Right lobe of liver (tissue), 6 donors: ENCODE data around the gene SARS1. TPM values are rescaled to one million over a fixed set of nuclear protein-coding genes. Genes with fewer than 3 reads are reported as not detected.

Experiments
- ATAC-seq, 4 donors: fragments of 200-7000 bp; cut with Tn5 transposase; one replicate each; pipeline ENCODE4 v1.9.1; 2020; ENCODE audit warnings: mild to moderate bottlenecking in 4 of 4, moderate library complexity in 4 of 4
- DNase-seq, 3 donors: peaks; one replicate each; pipeline ENCODE4 v3.0.0-alpha.2; 2020
- H3K27ac ChIP-seq, 3 donors: fragments of 200-600 bp; one replicate each; pipeline ENCODE4 v1.8.0; 2022
- H3K27me3 ChIP-seq, 2 donors: fragments of 200-600 bp; one replicate each; pipeline ENCODE4 v1.8.0; 2022
- H3K36me3 ChIP-seq, 4 donors: fragments of 200-600 bp; sonication (generic) in 1 of 4; one replicate each; pipeline versions ENCODE4 v1.5.1 to v1.8.0; 2017 to 2022; ENCODE audit warnings: control low read depth in 1 of 4
- H3K4me1 ChIP-seq, 4 donors: fragments of 200-600 bp; sonication (generic) in 1 of 4; one replicate each; pipeline versions ENCODE4 v1.5.1 to v1.8.0; 2017 to 2022; ENCODE audit warnings: control low read depth in 1 of 4
- H3K4me3 ChIP-seq, 3 donors: fragments of 200-600 bp; one replicate each; pipeline ENCODE4 v1.8.0; 2022
- H3K9me3 ChIP-seq, 4 donors: fragments of 200-600 bp; sonication (generic) in 1 of 4; one replicate each; pipeline versions ENCODE4 v1.5.1 to v1.8.0; 2017 to 2022; ENCODE audit warnings: control low read depth in 1 of 4
- POLR2A ChIP-seq: fragments of 450-650 bp; IDR thresholded peaks from one replicate; pipeline ENCODE4 v1.6.1; 2017; ENCODE audit warnings: antibody characterized with exemption, mild to moderate bottlenecking
- WGBS: methylation state at CpG from one replicate; pipeline ENCODE4 v1.1.6; 2018; ENCODE audit warnings: low coverage, low lambda C conversion rate; ENCODE audit not compliant: insufficient coverage; ENCODE audit errors: missing lambda C conversion rate; 5-methylcytosine and 5-hydroxymethylcytosine counted together
- intact Hi-C, 2 donors: fragments of 100-400 bp; cut with DNase I; formaldehyde crosslinking; loops; one replicate each; pipeline versions ENCODE4 v1.11.2 to v1.14.1; 2022
- total RNA-seq, 6 experiments: library from RNA; depleted of rRNA in 2 of 6; stranded (reverse); fragments of >200 nt in 2 of 6; fragmentation: NEBNext Ultra II Directional in 3 of 6; extraction: Animal tissue kit (Norgen Biotek cat#: 25700) in 3 of 6; gene quantifications; one replicate each; pipeline versions ENCODE4 v1.1.0 to v1.2.4, GENCODE V29; 2016 to 2023
- TF ChIP-seq, protein P1 (sequence below), 4 donors: fragments of 200-600 bp in 3 of 4; fragments of 450-650 bp in 1 of 4; IDR thresholded peaks; one replicate each; pipeline versions ENCODE4 v1.5.1 to v1.8.0; 2016 to 2022; ENCODE audit warnings: antibody characterized with exemption in 4 of 4, mild to moderate bottlenecking in 2 of 4
- donor health status: DM: no; HTN: yes; CAD: no.
- donor health status: DM: no; HTN: no; CAD: no.
- donor health status: DM: no; HTN: no; CAD: no.
- donor health status: DM: no; HTN: yes; CAD: no.
- donor health status: DM: no; HTN: yes; CAD: no.

Gene SARS1
- total RNA-seq, 6 experiments from 2014 or later, result 73.5 to 123 (median 91.6) TPM

DNA sequence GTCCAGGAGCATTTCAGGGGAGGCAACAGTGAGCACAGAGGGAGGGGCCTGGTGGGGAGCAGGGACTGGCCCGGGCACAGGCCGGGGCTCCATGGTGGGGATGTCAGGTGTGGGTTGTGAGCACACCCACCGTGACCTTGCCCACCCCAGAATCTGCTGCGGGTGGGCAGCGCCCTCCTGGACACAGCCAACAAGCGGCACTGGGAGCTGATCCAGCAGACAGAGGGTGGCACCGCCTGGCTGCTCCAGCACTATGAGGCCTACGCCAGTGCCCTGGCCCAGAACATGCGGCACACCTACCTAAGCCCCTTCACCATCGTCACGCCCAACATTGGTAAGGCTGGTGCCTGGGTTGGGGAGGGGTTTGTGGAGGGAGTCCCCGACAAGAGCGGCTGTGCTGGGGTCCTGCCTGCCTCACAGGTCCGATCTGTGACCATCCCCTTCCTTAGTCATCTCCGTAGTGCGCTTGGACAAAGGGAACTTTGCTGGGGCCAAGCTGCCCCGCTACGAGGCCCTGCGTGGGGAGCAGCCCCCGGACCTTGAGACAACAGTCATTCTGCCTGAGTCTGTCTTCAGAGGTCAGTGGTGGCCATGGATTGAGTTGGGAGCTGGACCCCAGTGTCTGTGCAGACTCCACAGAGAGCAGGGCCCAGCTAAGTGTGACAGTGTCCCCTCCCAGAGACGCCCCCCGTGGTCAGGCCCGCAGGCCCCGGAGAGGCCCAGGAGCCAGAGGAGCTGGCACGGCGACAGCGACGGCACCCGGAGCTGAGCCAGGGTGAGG lies 54.9 kb downstream of the SARS1 start:
- 89% methylated on average over 5 of the region's 29 CpGs for WGBS
- no peaks in the 10 kb centered on the region for H3K36me3 ChIP-seq

DNA sequence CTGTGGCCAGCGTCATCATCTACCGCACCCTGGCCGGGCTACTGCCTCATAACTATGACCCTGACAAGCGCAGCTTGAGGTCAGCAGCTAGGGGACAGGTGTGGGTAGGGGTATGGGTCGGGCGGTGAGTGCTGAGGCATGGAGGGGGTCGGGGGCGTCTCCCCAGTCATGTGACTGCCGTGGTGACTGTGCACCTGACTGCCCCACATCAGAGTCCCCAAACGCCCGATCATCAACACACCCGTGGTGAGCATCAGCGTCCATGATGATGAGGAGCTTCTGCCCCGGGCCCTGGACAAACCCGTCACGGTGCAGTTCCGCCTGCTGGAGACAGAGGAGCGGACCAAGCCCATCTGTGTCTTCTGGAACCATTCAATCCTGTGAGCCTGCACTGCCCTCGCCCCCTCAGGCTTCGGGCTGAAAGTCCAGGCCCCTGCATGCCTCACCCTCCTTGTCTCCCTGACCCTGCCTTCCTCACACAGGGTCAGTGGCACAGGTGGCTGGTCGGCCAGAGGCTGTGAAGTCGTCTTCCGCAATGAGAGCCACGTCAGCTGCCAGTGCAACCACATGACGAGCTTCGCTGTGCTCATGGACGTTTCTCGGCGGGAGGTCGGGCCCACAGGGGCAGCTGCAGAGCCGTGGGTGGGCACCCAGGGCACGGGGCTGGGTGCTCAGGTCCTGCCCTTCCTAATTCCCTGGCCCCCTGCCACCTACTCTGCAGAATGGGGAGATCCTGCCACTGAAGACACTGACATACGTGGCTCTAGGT lies 55.7 kb downstream of the SARS1 start:
- ATAC-seq (no peak), DNase-seq (peak in 2 of 3 donors; percentile 41 to 43)
- Histone ChIP-seq H3K9me3 (no peaks in the 10 kb centered on the region), H3K27me3 (no peaks in the 10 kb centered on the region), H3K27ac (no peak overlapping the region), H3K4me3 (no peak overlapping the region), H3K4me1 (peaks cover 0 to 10% (median under 1%) of the 10 kb centered on the region in 4 donors), H3K36me3 (no peaks in the 10 kb centered on the region)
- TF ChIP-seq POLR2A, result no peak
- TF ChIP-seq, protein P1, sequence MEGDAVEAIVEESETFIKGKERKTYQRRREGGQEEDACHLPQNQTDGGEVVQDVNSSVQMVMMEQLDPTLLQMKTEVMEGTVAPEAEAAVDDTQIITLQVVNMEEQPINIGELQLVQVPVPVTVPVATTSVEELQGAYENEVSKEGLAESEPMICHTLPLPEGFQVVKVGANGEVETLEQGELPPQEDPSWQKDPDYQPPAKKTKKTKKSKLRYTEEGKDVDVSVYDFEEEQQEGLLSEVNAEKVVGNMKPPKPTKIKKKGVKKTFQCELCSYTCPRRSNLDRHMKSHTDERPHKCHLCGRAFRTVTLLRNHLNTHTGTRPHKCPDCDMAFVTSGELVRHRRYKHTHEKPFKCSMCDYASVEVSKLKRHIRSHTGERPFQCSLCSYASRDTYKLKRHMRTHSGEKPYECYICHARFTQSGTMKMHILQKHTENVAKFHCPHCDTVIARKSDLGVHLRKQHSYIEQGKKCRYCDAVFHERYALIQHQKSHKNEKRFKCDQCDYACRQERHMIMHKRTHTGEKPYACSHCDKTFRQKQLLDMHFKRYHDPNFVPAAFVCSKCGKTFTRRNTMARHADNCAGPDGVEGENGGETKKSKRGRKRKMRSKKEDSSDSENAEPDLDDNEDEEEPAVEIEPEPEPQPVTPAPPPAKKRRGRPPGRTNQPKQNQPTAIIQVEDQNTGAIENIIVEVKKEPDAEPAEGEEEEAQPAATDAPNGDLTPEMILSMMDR (IDR thresholded peaks at IDR 0.05), result no peak
- intact Hi-C loops, result no loop called here
- WGBS, result no CpG with 5 or more reads among the region's 33 CpGs

More for the DNA sequence above, 54.9 kb downstream of the SARS1 start:
- no peak for TF ChIP-seq POLR2A
- TF ChIP-seq, protein P1 (IDR thresholded peaks at IDR 0.05), result no peak
- no peak overlapping the region for H3K27ac ChIP-seq
- DNase-seq (peak in 2 of 3 donors; percentile 35 to 45), ATAC-seq (no peak)
- no peaks in the 10 kb centered on the region for H3K27me3 ChIP-seq
- intact Hi-C loops, result no loop called here
- H3K4me1 ChIP-seq, result peaks cover 0 to 2% (median 0%) of the 10 kb centered on the region in 4 donors
- H3K4me3 ChIP-seq, result no peak overlapping the region
- no peaks in the 10 kb centered on the region for H3K9me3 ChIP-seq

DNA sequence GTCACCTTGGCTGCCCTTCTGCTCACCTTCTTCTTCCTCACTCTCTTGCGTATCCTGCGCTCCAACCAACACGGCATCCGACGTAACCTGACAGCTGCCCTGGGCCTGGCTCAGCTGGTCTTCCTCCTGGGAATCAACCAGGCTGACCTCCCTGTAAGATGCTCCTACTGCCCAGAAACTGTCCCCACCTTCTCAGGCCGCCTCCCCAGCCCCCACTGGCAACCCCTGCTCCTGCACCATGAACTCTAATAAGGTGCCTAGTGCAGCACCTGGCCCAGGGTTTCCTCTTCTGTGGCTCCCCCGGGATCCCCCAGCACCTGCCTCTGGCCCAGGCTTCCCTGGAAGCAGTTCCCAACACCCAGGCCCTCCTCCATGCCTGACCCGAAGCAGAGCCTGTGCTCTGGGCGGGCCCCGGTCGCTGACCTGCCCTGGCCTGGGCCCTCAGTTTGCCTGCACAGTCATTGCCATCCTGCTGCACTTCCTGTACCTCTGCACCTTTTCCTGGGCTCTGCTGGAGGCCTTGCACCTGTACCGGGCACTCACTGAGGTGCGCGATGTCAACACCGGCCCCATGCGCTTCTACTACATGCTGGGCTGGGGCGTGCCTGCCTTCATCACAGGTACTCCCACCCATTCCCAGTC lies 56.4 kb downstream of the SARS1 start:
- H3K4me1 ChIP-seq, result peaks cover 0 to 12% (median 4%) of the 10 kb centered on the region in 4 donors
- intact Hi-C loops, result no loop called here
- H3K9me3 ChIP-seq, result no peaks in the 10 kb centered on the region
- H3K4me3 ChIP-seq, result no peak overlapping the region
- H3K27ac ChIP-seq, result no peak overlapping the region
- DNase-seq, result peak in 1 of 3 donors; percentile 52
- ATAC-seq, result peak in 1 of 4 donors; percentile 16
- no peaks in the 10 kb centered on the region for H3K36me3 ChIP-seq
- no peaks in the 10 kb centered on the region for H3K27me3 ChIP-seq
- TF ChIP-seq, protein P1 (IDR thresholded peaks at IDR 0.05), result no peak
- no peak for TF ChIP-seq POLR2A
- WGBS, result 78% methylated on average over 5 of the region's 17 CpGs

DNA sequence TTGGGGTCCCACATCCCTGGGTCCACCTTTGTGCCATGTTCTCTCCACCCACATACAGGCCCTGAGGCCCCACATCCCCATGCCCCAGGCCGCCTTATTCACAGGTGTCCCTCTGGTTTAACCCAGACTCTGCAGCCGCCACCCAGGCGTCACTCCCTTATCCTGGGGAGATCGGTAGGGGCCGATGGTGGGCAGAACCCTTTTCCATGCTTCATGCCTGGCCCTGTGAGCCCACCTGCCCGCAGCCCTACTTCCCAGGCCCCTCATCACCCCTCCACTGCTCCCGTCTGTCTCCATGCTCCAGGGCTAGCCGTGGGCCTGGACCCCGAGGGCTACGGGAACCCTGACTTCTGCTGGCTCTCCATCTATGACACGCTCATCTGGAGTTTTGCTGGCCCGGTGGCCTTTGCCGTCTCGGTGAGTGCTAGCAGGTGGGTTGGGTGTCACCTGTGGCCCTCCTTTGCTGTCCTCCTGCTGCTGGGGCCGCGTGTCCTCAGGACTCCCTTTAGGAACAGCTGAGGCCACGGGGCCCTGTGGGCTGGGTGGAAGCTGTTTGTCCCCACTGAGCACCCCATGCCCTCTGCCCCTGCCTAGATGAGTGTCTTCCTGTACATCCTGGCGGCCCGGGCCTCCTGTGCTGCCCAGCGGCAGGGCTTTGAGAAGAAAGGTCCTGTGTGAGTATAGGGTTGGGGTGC lies 57.1 kb downstream of the SARS1 start:
- 91% methylated on average over 4 of the region's 20 CpGs for WGBS

More for the DNA sequence above, 57.1 kb downstream of the SARS1 start:
- no peaks in the 10 kb centered on the region for H3K36me3 ChIP-seq
- H3K4me1 ChIP-seq, result peaks cover 0 to 14% (median 5%) of the 10 kb centered on the region in 4 donors
- no peak overlapping the region for H3K4me3 ChIP-seq
- ATAC-seq, result no peak
- H3K9me3 ChIP-seq, result no peaks in the 10 kb centered on the region
- H3K27ac ChIP-seq, result no peak overlapping the region
- no peaks in the 10 kb centered on the region for H3K27me3 ChIP-seq
- TF ChIP-seq, protein P1 (IDR thresholded peaks at IDR 0.05), result no peak
- TF ChIP-seq POLR2A, result no peak
- intact Hi-C loops, result no loop called here
- no peak for DNase-seq
